DMS53 treated with DMSO at 0.1 percent for 48 hours (cell line): ENCODE measurements around the gene ATP2C1.
"Not testable (repeated sequence)": the region's sequence is repeated elsewhere in the genome, so short reads cannot be mapped to it uniquely, and the experiment has no call there.

Source experiments
- DNase-seq: peaks from one replicate; lab custom pipeline; 2025; ENCODE audit not compliant: unreplicated experiment; lab: John Stamatoyannopoulos, UW

Gene ATP2C1, protein sequence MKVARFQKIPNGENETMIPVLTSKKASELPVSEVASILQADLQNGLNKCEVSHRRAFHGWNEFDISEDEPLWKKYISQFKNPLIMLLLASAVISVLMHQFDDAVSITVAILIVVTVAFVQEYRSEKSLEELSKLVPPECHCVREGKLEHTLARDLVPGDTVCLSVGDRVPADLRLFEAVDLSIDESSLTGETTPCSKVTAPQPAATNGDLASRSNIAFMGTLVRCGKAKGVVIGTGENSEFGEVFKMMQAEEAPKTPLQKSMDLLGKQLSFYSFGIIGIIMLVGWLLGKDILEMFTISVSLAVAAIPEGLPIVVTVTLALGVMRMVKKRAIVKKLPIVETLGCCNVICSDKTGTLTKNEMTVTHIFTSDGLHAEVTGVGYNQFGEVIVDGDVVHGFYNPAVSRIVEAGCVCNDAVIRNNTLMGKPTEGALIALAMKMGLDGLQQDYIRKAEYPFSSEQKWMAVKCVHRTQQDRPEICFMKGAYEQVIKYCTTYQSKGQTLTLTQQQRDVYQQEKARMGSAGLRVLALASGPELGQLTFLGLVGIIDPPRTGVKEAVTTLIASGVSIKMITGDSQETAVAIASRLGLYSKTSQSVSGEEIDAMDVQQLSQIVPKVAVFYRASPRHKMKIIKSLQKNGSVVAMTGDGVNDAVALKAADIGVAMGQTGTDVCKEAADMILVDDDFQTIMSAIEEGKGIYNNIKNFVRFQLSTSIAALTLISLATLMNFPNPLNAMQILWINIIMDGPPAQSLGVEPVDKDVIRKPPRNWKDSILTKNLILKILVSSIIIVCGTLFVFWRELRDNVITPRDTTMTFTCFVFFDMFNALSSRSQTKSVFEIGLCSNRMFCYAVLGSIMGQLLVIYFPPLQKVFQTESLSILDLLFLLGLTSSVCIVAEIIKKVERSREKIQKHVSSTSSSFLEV

DNA sequence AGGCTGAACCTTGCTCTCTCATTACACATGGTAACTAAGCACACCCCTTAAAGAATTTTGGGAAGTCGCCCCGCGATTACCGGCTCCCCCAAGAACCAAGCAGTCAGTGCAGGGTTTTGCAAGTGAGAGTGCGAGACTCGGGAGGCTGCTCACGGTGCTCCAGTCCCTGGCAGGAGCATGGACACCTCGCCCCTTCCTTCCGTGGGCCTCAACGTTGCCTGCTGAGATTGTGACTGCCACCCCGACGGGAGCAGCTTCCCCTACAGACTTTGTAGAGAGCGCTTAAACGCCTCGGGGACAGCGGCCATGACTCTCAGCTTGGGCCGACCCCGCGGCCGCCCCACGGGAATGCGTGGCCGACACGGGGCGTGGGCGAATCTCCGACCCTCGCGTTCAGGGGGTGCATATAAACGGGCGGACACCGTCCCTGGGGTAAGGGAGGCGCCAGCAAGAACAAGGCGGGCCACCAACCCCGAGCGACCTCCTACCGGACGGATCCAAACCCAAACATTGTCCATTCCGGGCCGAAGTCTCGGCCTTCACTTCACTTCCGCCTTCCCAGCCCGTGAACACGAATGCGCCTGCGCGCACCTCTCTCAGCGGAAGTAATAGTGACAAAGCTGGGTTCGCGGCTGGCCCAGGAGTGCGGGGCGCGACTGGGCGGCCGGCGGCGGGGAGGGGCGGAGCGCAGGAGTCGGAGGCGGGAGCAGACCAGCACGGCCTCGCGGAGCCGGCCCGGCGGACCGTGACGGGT, at the start of gene ATP2C1:
Gene ATP2C1, plus strand, starts transcription at position 709 of the 754 bp plus-strand sequence. CDS start 686 bp downstream, outside the sequence.
- peak; percentile 90 for DNase-seq

DNA sequence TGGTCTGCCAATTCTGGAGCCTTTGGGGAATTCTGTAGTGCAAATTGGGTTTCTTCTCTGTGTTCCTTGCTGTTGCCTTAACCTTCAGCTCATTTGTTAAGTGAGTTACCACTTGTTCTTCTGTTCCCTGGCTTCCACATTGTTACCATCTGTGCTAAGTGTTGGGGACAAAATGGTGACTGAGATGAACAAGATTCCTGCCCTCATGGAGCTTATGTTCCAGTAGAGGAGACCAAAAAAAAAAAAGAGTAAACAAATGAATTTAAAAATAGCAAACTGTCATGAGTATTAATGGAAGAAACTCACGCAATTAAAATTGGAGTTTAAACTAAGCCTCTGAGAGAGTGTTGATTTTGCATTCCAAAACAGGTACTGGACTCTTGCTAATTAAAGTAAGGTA, 49.4 kb upstream of the ATP2C1 start:
- DNase-seq: no peak

DNA sequence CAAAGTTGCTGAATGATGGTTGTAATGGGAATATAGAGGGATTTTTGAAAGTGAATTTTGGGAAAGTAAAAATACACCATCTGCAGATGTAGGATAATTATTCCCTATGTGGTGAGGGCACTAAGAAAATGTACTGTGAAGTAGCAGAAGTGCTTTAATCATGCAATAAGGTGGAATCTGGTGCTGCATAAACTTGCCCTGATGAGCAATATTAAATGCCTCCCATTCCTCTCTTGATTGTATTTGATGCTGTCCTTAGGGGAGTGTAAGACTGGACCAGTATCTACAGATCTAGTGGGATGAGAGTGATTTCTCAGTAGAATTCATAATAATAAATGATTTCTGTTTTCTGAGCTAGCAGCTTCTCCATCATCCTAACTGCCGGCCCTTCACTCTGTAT, 47.7 kb upstream of the ATP2C1 start:
- DNase-seq: no peak

DNA sequence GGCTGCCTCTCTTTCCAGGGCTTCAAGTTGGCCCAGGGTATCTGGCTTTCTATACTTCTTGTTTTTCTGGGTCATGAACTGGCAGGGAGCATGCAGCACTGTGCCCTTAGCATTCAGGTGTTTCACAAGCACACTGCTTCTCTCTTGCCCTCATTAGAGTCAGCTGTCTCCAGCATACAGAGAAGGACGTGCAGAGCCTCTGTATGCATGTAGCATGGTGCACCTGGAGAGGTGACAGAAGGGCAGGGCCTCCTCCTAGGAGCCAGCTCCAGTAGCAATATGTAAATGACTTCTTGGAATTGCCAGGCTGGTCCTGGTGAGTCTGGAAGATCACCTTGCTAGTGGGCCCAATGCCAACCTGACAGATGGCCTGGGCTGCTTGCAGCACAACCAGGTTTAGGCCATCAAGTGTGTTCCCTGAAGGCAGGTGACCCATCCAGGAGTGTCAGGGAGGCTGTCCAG, 44.8 kb upstream of the ATP2C1 start:
- peak; percentile 72 for DNase-seq

DNA sequence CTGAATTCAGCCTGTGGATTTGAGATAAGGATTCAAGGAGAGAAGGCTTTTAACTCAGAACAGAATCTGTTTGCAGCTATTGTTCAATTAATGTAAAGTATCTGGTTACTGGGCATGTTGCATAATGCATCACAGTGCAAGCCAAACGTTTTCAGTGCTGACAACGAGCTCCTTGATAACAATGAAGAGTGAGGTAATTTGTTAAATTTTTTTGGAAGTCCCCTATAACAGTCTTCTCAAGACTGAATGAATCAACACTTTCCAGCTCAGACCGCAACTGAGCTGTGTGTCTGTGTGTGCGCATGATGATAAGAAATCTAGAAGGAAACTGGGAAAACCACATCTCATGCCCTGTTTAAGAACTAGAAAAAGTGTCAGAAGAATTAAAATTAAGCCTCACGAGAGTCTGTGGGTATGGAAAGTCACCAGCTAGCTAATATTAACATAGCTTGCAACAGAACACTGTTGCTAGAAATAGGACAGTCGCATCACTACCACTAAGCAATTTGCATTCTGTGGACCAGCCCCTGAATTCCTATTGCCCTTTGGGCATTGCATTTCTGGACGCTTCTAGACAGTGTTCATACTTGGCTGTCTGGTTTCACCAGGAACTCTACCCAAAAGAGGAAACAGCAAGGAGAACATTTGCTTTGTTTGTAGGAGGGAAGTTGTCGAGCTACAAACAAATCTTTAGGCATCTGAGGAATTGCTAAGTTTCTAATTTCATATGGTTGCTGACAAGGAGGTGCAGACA, 43.7 kb upstream of the ATP2C1 start:
- no peak for DNase-seq

DNA sequence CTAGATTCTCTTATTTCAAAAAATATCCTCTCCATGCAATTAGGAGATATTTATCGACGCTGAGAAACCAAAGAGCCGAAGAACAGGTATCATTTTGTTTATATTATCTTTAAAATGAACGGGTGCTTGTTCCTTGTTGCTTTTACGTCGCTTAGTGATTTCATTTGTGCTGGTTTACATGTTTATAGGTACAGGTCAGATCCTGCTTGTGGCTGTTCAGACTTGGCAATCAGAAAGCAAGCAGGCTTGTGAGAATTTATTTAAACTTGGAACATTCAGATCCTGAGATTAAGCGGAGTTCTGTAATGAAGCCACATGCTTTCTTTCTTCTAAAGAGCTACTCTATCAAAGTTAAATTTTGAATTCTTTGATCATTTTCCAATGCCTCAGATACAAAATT, 43.0 kb upstream of the ATP2C1 start:
- no peak for DNase-seq

DNA sequence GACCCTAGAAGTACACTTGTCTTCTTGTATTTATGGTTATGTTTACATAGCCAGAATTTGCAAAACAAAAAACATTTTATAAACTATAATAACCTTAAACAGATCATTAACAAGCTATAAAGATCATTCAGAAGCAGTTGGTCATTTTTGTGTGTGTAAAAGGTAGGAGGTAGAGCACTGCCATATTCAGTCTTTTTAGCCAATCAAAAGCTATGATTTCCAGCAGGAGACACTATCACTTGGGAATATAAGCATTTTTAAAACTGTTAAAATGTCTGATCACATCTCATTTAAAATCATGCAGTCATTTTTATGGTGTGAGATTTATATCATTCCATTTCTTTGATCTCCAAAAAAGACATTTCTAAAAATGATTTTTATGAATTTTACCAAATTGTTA, 42.6 kb upstream of the ATP2C1 start:
- DNase-seq: no peak

DNA sequence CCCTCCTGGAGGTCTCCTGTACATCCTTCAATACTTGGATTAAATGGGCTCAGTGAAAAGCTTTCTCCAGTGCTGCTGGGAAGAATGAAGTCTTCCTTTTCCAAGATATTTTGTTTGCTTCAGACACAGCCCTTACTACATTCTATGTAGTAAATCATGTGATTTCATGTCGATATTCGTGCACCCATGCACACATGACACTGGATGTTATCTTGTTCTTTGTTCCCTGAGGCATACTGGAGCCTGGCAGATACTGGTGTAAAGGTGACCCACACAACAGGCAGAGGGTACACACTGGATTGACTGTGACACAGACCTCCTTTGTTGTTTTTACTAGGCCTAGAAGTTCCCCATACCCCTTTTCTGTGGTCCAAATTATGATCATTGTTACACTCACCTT, 40.3 kb upstream of the ATP2C1 start:
- DNase-seq: no peak

DNA sequence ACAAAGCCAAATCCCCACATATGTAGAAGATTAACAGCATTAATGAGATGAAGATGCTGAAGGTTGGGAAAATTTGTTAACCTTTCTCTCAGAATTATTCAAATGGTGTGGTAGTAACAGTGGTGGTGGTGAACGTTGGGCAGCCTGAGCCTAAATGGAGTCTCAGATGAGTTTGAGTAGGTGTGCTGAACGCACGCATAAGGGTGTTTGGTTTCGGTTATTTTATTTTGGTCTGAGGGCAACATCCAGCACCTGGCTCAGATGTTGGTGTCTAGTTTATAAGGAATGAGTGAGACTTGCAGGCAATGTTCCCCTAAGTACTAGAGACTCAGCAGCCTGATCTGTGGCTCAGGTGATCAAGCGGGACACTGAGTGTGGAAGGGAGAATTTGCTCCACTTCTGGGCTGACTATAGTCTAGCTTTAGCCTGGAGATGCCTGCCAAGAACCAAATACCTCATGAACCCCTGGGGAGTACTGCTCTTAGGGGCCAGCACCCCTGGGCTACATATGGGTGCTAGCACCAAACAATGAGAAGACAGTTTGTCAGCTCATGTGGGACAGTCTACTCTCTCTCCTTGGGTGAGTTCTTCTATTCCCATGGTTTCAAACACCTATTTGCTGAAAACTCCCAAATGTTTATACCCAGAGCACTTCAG, 39.5 kb upstream of the ATP2C1 start:
- DNase-seq: no peak

DNA sequence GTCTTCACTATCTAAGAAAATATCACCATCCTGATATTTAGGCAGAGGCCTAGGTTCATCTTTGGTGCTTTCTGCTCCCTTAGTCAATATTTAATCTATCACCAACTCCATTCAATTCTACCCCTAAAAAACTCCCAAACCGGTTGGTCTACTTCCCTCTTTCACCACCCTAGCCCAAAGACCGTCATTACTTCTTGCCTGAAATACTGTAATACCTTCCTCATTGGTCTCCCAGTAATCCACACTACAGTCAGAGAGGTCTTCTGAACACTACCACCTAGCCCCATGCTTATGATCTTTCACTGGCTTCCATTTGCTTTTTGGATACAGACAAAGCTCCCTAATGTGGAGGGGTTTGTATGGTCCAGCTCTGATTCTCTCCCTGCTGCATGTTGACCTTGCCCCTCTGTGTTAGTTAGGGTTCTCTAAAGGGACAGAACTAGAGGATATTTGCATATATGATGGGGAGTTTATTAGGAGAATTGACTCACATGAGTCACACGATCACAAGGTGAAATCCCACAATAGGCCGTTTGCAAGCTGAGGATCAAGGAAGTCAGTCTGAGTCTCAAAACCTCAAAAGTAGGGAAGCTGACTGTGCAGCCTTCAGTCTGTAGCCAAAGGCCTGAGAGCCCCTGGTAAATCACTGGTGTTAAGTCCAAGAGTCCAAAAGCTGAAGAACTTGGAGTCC, 36.4 kb upstream of the ATP2C1 start:
- DNase-seq: no peak

DNA sequence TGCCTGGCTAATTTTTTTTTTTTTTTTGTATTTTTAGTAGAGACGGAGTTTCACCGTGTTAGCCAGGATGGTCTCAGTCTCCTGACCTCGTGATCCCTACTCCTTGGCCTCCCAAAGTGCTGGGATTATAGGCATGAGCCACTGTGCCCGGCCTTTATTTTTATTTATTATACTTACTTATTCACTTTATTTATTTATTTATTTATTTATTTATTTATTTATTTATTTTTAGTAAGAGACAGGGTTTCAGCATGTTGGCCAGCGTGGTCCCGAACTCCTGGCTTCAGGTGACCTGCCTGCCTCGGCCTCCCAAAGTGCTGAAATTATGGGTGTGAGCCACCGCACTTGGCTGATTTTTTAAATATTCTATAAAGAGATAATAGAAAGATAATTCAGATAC, 31.8 kb upstream of the ATP2C1 start:
- DNase-seq: not testable (repeated sequence)

DNA sequence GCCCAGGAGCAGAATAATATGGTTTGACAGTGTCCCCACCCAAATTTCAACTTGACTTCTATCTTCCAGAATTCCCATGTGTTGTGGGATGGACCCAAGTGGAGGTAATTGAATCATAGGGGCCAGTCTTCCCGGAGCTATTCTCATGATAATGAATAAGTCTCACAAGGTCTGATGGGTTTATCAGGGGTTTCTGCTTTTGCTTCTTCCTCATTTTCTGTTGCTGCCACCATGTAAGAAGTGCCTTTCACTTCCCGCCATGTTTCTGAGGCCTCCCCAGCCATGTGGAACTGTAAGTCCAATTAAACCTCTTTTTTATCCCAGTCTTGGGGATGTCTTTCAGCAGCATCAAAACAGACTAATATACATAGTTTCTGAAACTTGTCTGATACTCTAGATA, 28.4 kb upstream of the ATP2C1 start:
- DNase-seq: no peak

DNA sequence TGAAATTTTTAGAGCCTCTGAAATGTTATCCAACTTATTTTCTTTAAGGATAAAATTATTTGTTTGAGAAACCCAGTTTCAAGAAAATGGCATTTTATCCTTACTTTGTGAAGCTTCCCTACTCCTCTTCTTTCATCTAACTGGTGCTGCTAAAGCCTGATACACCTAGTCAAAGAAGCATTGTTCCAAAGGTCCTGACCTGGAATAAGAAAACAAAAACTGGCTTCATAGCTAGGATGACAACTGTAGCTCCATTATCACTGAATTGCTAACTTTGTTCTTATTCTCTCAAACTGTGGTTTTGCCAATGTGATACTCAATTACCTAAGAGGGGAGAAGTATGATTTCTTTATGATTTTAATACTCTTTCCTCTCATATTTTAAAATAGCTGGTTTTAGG, 27.6 kb upstream of the ATP2C1 start:
- DNase-seq: no peak

DNA sequence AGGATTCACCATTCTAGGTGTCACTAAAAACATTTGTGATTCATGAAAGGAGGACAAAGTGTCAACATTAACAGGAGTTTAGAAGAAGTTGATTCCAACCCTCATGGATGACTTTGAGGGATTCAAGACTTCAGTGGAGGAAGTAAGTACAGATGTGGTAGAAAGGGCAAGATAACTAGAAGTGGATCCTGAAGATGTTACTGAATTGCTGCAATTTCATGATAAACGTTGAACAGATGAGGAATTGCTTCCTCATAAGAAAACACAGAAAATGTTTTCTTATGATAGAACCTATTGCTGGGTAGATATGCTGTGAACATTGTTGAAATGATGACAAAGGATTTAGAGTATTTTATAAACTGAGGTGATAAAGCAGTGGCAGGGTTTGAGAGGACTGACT, 23.5 kb upstream of the ATP2C1 start:
- no peak for DNase-seq

DNA sequence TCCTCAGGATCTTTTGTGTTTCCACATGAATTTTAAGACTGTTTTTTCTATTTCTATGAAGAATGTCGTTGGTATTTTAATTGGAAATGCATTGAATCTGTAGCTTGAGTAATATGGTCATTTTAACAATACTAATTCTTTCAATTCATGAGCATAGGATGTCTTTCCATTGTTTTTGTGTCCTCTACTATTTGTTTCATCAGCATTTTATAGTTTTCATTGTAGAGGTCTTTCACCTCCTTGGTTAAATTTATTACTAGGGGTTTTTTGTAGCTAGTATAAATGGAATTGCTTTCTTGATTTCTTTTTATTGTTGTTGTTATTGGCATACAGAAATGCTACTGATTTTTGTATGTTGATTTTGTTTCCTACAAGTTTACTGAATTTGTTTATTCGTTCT, 17.3 kb upstream of the ATP2C1 start:
- no peak for DNase-seq

DNA sequence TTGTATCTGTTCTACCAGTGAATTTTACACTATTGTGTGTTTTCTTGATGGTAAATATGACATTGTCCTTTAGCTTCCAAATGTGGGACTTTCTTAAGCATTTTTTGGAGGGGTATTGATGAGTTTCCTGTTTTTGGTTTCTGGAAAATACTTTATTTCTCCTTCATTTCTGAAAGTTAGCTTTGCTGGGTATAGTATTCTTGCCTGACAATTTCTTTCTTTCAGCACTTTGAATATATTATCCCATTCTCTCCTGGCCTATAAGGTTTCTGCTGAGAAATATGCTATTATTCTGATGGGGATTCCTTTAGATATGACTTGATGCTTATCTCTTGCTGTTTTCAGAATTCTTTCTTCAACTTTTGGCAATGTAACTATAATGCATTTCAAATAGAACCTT, 15.4 kb upstream of the ATP2C1 start:
- DNase-seq: no peak

DNA sequence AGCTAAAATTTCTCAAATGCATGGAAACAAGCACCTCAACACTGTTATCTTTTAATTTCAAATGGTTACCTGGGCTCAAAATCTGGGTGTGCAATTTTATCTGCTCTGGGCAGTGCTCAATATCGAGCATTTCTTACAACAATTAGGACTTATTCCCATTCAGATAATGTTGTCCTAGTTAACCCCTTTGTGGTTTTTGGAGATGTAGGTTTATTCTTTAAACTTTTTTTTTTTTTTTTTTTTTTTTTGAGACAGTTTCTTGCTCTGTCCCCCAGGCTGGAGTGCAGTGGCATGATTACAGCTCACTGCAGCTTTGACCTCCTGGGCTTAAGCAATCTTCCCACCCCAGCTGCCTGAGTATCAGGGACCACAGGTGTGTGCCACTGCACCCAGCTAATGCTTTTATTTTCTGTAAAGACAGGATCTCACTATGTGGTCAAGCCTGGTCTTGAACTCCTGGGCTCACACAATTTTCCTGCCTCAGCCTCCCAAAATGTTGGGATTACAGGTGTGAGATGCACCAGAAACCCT, 4.4 kb upstream of the ATP2C1 start:
- no peak for DNase-seq

DNA sequence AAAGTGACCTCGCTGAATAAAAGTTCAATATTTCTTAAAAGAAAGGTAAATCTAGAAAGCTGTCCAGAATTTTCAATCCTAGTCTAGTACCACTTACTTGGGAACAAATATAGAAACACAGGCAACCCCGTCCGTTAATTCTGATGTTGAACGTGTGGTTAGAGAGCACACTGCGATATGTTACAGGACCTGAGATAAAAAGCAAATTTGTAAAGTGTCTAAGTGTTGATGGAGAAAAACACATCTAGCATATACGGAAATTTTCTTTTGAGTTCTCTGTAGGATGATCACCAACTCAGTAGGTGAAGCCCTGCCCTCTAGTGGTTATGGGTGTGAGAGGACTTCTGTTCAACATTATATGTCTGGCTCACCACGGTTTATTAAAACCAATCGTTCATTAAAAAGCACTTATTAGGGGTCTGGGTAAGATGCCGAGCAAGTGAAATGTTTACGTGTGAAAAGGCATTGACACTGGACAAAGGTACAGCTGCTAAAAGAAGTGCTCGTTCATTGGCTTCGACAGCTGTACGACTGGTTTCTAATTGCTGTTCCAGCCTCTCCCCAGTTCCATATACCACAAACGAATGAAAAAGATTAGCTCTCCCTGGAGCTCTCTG, 1.0 kb upstream of the ATP2C1 start:
- peak; percentile 65 for DNase-seq
